HEK293T (cell line): ENCODE measurements around the gene PALLD.

ENCODE experiments used
- CTCF ChIA-PET: fragments of 350-600 bp; formaldehyde crosslinking; extraction: SDS; loops from one replicate; lab custom pipeline; 2021; ENCODE audit warnings: antibody characterized with exemption, inconsistent platforms; lab: Yijun Ruan, JAX
- POLR2A ChIA-PET: fragments of 350-600 bp; formaldehyde crosslinking; extraction: SDS; loops from one replicate; lab custom pipeline; 2020; ENCODE audit warnings: antibody characterized with exemption, inconsistent platforms; lab: Yijun Ruan, JAX
- DNase-seq: peaks from one replicate; pipeline ENCODE4 v3.0.0; 2012; ENCODE audit warnings: mixed read lengths; ENCODE audit errors: extremely low spot score
- ARNT ChIP-seq: fragments of 450-650 bp; IDR thresholded peaks from 2 replicates; pipeline ENCODE4 v1.6.1; 2017; ENCODE audit warnings: mild to moderate bottlenecking
- BHLHE40 ChIP-seq: fragments of 450-650 bp; IDR thresholded peaks from 2 replicates; pipeline ENCODE4 v1.6.1; 2016; ENCODE audit warnings: mild to moderate bottlenecking, moderate library complexity, borderline replicate concordance
- CTBP1 ChIP-seq: fragments of 450-650 bp; IDR thresholded peaks from 2 replicates; pipeline ENCODE4 v1.6.1; 2016; ENCODE audit warnings: borderline replicate concordance
- ELF4 ChIP-seq: fragments of 450-650 bp; IDR thresholded peaks from 2 replicates; pipeline ENCODE4 v1.6.1; 2017; ENCODE audit warnings: antibody characterized with exemption
- FOXA1 ChIP-seq: fragments of 450-650 bp; IDR thresholded peaks from 2 replicates; pipeline ENCODE4 v1.6.1; 2016; ENCODE audit warnings: mild to moderate bottlenecking
- FOXK2 ChIP-seq: fragments of 450-650 bp; IDR thresholded peaks from 2 replicates; pipeline ENCODE4 v1.6.1; 2016; ENCODE audit warnings: mild to moderate bottlenecking
- FOXM1 ChIP-seq: fragments of 450-650 bp; IDR thresholded peaks from 2 replicates; pipeline ENCODE4 v1.6.1; 2017; ENCODE audit warnings: mild to moderate bottlenecking, borderline replicate concordance
- HDGF ChIP-seq: fragments of 450-650 bp; IDR thresholded peaks from 2 replicates; pipeline ENCODE4 v1.6.1; 2017; ENCODE audit warnings: antibody characterized with exemption, borderline replicate concordance
- L3MBTL2 ChIP-seq: fragments of 450-650 bp; conservative IDR thresholded peaks from 2 replicates; pipeline ENCODE4 v1.6.1; 2016; ENCODE audit warnings: mild to moderate bottlenecking
- LEF1 ChIP-seq: fragments of 450-650 bp; IDR thresholded peaks from 2 replicates; pipeline ENCODE4 v1.6.1; 2017; ENCODE audit warnings: mild to moderate bottlenecking, borderline replicate concordance
- NFRKB ChIP-seq: fragments of 450-650 bp; IDR thresholded peaks from 2 replicates; pipeline ENCODE4 v1.6.1; 2016; ENCODE audit warnings: mild to moderate bottlenecking, moderate library complexity
- SP1 ChIP-seq: fragments of 450-650 bp; IDR thresholded peaks from 2 replicates; pipeline ENCODE4 v1.6.1; 2017
- SUZ12 ChIP-seq: fragments of 450-650 bp; IDR thresholded peaks from 2 replicates; pipeline ENCODE4 v1.6.1; 2016; ENCODE audit warnings: mild to moderate bottlenecking
- TARDBP ChIP-seq: fragments of 450-650 bp; IDR thresholded peaks from 2 replicates; pipeline ENCODE4 v1.6.1; 2016
- ZNF384 ChIP-seq: fragments of 450-650 bp; IDR thresholded peaks from 2 replicates; pipeline ENCODE4 v1.6.1; 2016
- TF ChIP-seq, protein P1 (sequence below): fragments of 450-650 bp; IDR thresholded peaks from 2 replicates; pipeline ENCODE4 v1.6.1; 2016

The PALLD gene

DNA sequence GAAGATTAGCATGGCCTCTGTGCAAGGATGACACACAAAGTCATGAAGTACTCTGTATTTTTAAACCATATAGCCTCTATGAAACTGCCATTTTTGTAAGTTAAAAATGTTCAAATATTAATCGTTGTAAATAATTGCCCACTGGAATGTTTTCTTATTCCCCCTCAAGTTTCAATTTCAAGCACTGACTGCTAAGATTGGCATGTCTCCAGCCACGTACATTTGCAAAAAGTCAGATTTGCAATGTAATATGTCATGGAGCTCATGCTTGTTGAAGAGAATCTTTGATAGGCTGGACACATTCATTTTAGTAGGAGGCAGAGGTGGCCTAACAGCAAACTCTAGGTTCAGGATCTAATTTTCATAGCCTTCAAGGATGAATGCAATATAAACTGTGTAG lies 388.5 kb downstream of the PALLD start:
- no peak for TF ChIP-seq NFRKB
- TF ChIP-seq BHLHE40 = no peak
- no peak for TF ChIP-seq ELF4
- no peak for TF ChIP-seq FOXA1
- no peak for TF ChIP-seq ARNT
- TF ChIP-seq, protein P1, sequence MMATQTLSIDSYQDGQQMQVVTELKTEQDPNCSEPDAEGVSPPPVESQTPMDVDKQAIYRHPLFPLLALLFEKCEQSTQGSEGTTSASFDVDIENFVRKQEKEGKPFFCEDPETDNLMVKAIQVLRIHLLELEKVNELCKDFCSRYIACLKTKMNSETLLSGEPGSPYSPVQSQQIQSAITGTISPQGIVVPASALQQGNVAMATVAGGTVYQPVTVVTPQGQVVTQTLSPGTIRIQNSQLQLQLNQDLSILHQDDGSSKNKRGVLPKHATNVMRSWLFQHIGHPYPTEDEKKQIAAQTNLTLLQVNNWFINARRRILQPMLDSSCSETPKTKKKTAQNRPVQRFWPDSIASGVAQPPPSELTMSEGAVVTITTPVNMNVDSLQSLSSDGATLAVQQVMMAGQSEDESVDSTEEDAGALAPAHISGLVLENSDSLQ = no peak
- TF ChIP-seq ZNF384 = no peak
- TF ChIP-seq FOXK2 = no peak
- no peak for TF ChIP-seq SP1
- TF ChIP-seq CTBP1 = no peak
- no peak for TF ChIP-seq HDGF
- TF ChIP-seq LEF1 = no peak
- CTCF ChIA-PET = no interaction called here
- DNase-seq = no peak
- POLR2A ChIA-PET = no interaction called here

DNA sequence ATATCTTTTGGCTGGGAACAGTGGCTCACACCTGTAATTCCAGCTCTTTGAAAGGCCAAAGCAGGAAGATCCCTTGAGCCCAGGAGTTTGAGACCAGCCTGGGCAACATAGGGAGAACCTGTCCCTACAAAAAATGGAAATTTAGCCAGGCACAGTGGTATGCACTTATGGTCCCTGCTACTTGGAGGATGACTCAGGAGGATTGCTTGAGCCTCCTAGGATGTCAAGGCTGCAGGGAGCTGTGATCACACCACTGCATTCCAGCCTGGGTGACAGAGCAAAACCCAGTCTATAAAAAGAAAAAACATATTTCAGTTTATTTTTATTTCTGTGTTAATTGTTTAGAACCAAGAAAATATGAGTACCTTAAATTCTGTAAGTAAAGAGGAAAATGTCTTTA lies 389.5 kb downstream of the PALLD start:
- no peak for DNase-seq
- POLR2A ChIA-PET = no interaction called here
- TF ChIP-seq, protein P1 = no peak
- no peak for TF ChIP-seq L3MBTL2
- CTCF ChIA-PET = no interaction called here

DNA sequence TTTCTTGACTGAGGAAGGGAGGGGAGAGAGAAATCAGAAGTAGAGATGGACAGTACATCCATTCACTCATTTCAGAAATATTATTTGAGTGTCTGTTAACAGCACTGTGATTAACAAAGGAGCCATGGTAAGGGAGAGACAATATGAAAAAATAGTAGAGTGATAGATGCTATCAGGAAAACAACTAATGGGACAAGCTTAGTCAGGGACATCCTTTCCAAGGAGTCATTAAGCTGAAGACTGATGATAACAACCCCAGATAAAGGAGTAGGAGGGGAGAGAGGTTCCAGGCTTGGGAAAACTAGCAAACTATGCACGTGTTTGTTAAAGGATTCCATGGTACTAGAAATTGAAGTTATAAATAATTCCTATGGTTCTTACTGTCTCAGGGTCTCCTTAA lies 391.0 kb downstream of the PALLD start:
- ChIA-PET CTCF (interaction anchor here (0.6 kb wide), 2 partner anchors 44 to 637 kb away, joined by 4 to 7 read pairs; no protein-coding TSS in a partner anchor), POLR2A (no interaction called here)
- no peak for DNase-seq
- TF ChIP-seq CTBP1 = no peak
- no peak for TF ChIP-seq SUZ12
- no peak for TF ChIP-seq ZNF384
- no peak for TF ChIP-seq NFRKB
- no peak for TF ChIP-seq TARDBP
- TF ChIP-seq SP1 = no peak
- no peak for TF ChIP-seq FOXA1
- no peak for TF ChIP-seq L3MBTL2
- TF ChIP-seq HDGF = no peak
- no peak for TF ChIP-seq LEF1
- no peak for TF ChIP-seq ELF4
- no peak for TF ChIP-seq FOXM1
- TF ChIP-seq BHLHE40 = no peak
- no peak for TF ChIP-seq FOXK2
- TF ChIP-seq ARNT = no peak
- TF ChIP-seq, protein P1 = no peak

DNA sequence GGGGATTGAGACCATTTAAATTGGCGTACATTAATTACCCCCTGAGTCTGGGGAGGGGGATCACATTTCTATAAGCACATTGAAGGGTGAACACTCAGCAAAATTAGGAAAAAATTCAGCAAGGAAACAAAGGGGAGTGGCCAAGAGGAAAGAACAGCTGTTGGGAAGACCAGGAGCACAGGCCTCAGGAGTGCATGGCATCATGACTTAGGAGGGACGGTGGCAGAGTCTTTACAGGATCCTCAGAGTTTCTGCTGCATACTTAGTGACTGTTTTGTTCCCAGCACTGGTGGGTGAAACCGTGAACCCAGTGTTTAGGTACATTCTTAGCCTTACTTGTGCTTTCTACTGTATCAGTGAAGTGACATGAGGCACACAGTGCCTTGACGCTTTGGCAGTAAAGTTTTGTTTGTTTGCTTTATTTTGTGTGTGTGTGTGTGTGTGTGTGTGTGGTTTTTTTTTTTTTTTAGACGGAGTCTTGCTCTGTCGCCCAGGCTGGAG lies 391.9 kb downstream of the PALLD start:
- ChIA-PET POLR2A (no interaction called here), CTCF (no interaction called here)
- no peak for DNase-seq
- TF ChIP-seq FOXA1 (no peak), TARDBP (no peak), ARNT (no peak), HDGF (no peak), CTBP1 (no peak), SUZ12 (no peak), FOXK2 (no peak), L3MBTL2 (no peak), NFRKB (no peak), BHLHE40 (no peak), SP1 (no peak), ELF4 (no peak), FOXM1 (no peak), ZNF384 (no peak), LEF1 (no peak)
- TF ChIP-seq, protein P1 = no peak

DNA sequence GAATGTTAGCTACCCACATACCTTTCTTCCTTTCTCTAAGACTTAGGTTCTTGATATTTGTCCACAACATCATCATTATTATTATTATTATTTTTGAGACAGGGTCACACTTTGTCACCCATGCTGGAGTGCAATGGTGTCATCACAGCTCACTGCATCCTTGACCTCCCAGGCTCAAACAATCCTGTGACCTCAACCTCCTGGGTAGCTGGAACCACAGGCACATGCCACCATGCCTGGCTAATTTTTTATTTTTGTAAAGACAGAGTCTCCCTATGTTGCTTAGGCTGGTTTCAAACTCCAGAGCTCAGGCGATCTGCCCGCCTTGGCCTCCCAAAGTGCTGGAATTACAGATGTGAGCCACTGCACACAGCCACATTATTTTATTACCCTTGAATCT lies 394.2 kb downstream of the PALLD start:
- no peak for DNase-seq
- ChIA-PET POLR2A (no interaction called here), CTCF (no interaction called here)
- no peak for TF ChIP-seq TARDBP
- TF ChIP-seq, protein P1 = no peak
- no peak for TF ChIP-seq SP1
- no peak for TF ChIP-seq ELF4
- TF ChIP-seq SUZ12 = no peak
- TF ChIP-seq FOXM1 = no peak
- no peak for TF ChIP-seq FOXK2
- no peak for TF ChIP-seq ARNT
- no peak for TF ChIP-seq HDGF
- TF ChIP-seq LEF1 = no peak
- no peak for TF ChIP-seq CTBP1
- TF ChIP-seq ZNF384 = no peak
- no peak for TF ChIP-seq FOXA1

DNA sequence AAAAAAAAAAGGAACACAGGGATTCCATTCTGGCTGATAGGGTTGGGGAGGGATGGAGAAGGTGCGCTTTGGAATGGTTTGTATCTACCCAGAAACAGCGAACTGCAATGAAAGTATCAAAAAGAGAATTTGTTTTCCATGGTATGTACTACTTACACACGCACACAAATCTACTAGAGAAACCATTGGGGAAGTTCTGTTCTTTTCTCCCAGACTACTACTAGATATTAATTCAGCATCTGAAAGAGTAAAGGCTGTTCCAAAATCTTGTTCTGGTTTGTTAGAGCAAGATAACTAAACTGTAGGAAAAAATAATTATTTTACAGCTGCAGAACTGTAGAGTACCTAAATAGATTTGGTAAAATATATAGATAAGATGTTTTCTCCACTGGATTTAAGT lies 394.8 kb downstream of the PALLD start:
- CTCF ChIA-PET = no interaction called here
- POLR2A ChIA-PET = no interaction called here
- no peak for TF ChIP-seq NFRKB
- no peak for TF ChIP-seq ELF4
- TF ChIP-seq L3MBTL2 = no peak
- no peak for TF ChIP-seq ZNF384
- TF ChIP-seq LEF1 = no peak
- TF ChIP-seq FOXM1 = no peak
- no peak for TF ChIP-seq CTBP1
- DNase-seq = no peak
